Fibroblast of skin of abdomen (primary cell): ENCODE results near the gene KAT6B.

Source experiments
- DNase-seq: peaks from one replicate; pipeline ENCODE4 v3.0.0-alpha.2; 2013

Gene KAT6B

DNA sequence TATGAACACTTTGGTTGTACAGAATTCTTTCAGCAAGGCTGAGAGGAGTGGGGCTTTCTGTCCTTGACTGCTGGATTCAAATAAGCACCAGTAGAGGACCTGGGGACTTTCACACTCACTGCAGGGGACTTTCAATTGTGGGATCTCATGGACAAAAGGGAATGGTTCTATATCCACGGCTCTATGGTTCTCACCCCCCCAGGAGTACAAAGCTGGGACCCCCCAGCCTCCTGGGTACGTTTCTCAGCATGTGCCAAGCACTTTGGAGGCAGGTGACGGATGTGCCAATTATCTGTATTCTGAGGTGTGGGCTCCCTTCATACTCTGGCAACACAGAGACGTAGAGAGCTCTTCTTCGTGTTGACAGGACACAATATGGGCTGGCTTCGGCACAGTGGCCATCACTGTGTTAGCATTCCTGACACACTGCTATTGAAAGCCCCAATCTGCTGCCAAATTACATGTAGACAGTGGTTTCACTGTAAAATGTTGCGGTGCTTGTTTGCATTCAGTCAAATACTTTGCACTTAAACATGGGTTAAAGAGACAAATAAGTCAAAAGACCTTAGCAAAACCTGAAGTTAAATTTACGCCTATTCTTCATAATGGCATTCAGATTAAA lies 192.4 kb downstream of the KAT6B start:
- DNase-seq: no peak

DNA sequence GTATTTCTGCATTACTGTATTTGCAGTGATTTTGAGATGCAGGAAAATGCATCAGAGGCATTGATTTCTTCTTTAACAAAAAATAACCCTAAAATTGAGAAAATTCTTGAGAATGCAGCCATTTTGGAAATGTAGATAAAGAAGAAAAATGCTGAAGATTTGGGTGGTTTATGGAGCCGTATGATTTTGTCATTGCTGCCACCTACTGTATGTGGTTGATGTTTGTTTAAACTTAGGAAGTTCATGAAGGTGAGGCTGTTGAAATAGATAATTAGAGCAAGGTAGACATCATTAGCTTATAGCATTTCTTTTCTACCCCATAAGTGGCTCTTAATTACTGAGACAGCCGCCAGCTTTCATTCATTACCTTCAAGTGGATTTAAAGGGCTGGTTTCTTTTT lies 193.0 kb downstream of the KAT6B start:
- peak; percentile 38 for DNase-seq

DNA sequence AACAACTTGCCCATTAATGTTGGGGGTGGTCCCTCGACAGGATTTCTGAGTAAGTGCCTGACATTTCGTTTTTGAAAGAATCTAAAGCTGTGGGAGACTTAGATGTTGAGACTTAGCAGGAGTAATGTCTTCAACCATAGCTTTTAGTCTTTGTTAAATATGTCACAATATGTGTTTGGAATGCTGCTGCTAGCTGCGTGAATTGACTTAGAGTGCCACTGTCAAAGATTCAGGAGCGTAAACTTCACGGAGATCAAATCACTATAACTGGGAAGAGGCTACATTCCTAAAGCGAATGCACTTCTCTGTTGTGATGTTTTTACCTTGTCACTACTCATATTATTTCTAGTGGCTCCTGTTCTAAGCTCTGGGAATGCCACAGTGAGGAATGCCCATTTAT lies 193.8 kb downstream of the KAT6B start:
- no peak for DNase-seq

DNA sequence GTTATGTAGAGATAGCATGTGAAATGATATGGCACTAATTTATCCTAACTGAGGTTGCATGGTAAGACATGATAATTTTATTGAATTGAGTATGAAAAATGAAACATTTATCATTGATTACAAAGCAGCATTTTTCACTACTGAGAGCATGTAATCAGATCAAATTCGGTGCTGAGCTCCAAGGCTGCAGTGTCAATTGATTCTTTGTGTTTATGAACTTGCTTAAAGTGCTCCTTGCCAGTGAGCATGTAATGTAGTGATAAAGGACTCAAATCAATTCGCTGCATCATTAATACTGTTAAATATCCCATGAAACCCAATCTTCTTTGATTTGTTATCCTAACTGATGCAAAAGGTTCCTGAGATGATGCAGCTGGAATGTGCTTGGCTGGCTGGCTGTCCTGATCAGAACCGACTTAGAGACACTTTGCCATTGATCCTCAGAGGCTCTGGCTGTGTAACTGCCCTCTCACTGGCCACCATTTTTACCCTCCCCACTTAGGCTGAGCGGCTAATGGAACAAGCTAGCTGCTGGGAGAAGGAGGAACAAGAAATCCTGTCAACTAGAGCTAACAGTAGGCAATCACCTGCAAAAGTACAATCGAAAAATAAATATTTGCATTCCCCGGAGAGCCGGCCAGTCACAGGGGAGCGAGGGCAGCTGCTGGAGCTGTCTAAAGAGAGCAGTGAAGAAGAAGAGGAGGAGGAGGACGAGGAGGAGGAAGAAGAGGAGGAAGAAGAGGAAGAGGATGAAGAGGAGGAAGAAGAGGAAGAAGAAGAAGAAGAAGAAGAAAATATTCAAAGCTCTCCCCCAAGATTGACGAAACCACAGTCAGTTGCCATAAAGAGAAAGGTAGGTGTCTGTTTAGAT lies 195.2 kb downstream of the KAT6B start:
- no peak for DNase-seq

DNA sequence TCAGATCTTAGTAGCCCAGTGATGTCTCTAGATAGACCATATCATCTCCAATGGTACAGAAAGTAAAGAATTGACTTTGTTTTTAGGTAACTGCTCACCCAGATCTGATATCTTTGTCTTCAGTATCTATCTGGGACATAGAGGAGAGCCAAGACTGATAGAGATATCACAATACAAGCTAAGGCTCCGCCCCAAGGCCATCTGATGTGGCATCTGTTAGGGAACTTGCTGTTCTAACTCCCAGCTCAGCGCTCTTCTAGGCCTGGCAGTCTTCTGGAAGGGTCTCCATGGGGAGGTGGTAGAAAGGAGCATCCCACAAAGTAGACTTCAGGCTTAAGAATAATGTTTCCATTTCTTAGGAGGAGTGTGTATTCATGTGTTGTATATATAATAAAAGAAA lies 196.7 kb downstream of the KAT6B start:
- no peak for DNase-seq

DNA sequence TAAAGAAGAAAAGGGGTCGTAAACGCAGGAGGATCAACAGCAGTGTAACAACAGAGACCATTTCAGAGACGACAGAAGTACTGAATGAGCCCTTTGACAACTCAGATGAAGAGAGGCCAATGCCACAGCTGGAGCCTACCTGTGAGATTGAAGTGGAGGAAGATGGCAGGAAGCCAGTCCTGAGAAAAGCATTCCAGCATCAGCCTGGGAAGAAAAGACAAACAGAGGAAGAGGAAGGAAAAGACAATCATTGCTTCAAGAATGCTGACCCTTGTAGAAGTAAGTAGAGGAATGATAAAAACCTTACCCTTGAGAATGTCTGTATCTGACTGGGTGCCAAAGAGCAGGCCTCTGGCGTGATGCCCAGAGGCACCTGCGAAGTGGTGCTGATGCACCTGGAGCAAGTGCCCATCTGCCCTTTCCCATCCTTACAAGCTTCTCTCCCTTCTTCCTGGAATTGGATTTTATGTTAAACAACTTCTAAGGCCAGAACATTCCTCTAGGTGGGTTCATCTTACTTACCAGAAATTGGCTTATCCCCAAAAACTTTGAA lies 198.6 kb downstream of the KAT6B start:
- DNase-seq: no peak

DNA sequence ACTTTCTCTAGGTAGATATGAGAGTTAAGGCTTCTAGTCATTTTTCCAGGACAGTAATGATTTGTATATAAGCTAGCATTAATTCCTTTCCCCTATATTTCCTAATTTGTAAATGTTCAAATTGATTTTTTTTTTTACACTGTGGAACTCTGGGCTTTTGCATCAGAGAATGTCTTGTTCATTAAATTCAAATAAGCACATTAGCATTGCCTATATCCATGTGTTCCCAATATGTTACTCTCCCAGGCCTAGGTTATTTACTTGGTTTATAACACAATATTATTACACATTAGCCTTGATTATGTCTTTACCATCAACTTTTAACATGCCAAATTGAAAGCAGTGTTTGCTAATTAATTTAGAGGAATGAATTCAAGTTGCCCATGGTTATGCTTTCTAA lies 201.6 kb downstream of the KAT6B start:
- DNase-seq: no peak

DNA sequence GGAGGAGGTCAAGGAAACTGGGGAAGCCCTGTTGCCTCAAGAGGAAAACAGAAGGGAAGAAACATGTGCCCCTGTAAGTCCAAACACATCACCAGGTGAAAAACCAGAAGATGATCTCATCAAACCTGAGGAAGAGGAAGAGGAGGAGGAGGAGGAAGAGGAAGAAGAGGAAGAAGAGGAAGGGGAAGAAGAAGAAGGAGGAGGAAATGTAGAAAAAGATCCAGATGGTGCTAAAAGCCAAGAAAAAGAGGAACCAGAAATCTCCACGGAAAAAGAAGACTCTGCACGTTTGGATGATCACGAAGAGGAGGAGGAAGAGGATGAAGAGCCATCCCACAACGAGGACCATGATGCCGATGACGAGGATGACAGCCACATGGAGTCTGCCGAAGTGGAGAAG lies 202.3 kb downstream of the KAT6B start:
- DNase-seq: no peak

DNA sequence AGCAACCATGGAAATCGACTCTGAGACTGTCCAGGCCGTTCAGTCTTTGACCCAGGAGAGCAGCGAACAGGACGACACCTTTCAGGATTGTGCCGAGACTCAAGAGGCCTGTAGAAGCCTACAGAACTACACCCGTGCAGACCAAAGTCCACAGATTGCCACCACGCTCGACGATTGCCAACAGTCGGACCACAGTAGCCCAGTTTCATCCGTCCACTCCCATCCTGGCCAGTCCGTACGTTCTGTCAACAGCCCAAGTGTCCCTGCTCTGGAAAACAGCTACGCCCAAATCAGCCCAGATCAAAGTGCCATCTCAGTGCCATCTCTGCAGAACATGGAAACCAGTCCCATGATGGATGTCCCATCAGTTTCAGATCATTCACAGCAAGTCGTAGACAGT lies 203.0 kb downstream of the KAT6B start:
- no peak for DNase-seq

DNA sequence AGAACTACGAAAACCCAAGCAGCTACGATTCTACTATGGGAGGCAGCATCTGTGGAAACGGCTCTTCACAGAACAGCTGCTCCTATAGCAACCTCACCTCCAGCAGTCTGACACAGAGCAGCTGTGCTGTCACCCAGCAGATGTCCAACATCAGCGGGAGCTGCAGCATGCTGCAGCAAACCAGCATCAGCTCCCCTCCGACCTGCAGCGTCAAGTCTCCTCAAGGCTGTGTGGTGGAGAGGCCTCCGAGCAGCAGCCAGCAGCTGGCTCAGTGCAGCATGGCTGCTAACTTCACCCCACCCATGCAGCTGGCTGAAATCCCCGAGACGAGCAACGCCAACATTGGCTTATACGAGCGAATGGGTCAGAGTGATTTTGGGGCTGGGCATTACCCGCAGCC lies 203.5 kb downstream of the KAT6B start:
- peak; percentile 47 for DNase-seq

DNA sequence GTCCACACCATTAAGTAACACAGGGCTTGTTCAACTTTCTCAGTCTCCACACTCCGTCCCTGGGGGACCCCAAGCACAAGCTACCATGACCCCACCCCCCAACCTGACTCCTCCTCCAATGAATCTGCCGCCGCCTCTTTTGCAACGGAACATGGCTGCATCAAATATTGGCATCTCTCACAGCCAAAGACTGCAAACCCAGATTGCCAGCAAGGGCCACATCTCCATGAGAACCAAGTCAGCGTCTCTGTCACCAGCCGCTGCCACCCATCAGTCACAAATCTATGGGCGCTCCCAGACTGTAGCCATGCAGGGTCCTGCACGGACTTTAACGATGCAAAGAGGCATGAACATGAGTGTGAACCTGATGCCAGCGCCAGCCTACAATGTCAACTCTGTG lies 204.0 kb downstream of the KAT6B start:
- DNase-seq: no peak

DNA sequence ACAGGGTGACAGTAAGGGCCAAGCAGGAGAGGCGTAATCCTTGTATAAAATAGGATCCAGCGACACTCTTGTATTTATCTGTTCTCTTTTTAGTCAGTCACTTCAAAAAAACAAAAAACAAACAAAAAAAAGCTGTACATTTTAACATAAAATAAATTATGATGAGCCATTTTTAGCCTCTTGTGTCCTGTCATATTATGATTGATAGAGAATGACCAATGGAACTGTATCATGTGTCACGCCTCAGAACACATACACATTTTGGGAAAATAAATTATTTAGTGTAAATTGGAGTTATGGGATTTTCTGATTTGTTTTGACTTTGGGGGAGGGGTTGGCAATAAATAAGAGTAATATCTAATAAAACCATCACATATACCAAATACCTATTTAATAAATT lies 205.7 kb downstream of the KAT6B start:
- no peak for DNase-seq

DNA sequence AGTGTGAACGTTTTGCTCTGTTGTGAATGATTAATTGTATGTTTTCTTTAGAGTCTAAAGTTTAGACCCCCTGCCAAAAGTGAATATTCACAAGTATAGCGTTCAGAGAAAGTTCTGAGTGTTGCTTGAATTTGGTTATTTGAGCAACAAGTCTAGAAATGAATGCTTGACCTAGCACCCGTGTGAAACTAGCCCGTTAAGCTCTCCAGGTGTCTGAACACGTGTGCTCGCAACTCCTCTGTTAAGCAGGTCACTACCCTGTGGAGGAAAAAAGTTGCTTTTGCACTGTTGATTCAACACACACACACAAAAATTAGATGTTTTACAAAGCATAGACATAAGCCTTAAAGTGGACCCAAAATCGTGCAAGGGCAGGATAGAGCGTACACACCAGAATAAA lies 206.4 kb downstream of the KAT6B start:
- no peak for DNase-seq

DNA sequence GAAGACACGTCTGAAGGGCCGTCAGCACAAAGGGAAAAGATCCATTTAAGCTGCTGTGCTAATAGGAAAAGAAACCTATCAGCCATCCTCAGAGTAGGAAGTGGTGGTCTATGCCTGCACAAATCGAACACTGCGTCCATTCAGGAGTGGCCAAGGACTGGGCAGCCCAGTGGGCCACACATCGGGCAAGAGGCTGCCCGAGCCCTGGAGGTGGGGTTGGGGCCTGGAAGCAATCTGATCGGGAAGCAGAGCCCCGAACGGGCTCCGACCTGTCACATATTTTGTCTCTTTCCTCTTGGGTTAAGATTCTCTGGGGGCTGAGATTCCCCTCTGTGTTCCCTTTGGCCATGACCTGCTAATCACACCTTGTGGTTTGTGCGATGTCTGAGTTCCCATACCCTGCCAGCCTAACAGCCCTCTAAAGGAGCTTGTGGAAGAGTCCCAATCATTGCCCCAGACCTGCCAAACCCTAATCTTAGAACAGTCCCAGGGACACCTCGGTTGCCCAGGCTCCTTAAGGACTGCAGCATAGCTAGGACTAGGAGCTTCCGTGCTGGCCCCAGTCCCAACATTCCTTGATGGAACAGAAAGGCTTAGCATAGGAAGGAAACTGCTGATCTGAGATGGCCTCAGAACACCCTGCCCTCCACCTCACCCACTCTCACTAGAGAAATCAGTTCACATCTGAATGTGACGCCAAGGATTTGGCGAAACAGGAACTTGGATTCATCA lies 207.2 kb downstream of the KAT6B start:
- DNase-seq: no peak

DNA sequence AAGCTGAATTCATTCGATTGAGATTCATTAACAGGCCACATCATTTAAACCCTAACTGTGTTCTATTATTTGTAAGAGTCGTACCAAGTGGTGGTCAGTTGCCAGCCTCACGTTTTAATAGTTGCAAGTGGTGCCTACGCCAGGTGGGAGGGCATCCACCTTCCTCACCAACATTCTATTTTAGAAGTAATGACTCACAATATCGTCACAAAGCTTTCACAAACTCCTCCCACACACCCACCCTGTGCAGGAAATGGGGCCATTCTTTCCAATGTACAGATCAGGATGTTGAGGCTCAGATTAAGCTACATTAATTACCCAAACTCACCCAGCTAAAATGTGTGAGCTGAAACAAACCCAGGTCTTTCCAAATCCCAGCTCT lies 207.7 kb downstream of the KAT6B start:
- no peak for DNase-seq

DNA sequence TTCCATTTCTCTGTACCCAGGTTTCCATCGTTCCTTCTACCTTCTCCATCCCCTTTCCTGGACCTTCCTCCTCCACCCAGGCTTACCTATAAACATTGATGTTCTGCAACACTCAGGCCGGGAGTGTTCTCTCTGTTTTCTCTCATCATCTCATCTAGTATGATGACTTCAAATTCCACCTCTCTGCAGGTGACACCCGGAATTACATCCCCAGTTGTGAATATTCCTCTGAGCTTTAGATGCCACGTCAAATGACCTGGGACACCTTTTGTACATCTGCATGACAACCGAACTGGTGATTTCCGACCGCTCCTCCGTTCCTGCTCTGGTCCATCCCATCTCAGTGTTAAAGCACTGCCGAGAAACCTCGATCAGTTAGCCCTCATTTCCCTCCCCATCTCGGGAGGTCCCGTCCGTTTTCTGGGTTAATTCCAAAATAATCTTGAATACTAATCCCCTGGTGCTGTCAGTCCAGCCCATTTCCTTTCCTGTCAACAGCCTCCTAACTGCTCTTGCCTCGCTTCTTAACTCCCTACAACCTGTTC lies 208.4 kb downstream of the KAT6B start:
- DNase-seq: no peak

DNA sequence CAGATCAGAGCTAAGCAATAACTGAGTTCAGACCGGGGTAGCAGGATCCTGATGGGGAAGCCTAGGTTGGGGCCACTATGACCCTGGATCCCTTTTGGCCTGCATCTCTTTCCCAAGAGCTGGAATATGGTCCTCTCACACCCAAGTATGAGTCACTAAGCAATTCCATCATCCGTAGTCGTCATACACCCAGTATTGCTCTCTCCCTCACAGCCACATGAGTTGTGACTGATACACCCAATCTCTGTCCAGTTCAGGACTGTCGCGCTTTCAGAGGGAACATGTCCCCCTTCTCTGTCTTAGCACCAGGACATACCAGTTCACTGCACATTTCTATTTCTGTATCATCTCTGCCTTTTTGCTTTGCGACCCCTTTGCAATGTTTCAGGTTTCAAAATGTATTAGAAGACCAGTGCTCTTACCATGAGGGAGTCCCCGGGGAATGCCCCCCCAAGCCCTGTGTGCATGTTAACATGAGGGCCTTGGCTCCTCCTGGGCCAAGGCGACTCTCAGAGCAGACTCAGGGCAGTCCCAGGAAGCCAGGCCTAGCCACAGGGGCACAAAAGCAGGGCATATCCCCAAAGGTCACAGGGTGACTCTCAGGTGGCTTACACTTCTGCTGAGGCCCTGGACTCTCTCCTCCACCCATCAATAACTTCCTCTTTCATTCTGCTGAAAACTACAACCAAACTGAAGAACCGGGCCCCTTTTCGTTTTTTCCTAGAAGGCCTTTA lies 209.7 kb downstream of the KAT6B start:
- DNase-seq: peak; percentile 30

DNA sequence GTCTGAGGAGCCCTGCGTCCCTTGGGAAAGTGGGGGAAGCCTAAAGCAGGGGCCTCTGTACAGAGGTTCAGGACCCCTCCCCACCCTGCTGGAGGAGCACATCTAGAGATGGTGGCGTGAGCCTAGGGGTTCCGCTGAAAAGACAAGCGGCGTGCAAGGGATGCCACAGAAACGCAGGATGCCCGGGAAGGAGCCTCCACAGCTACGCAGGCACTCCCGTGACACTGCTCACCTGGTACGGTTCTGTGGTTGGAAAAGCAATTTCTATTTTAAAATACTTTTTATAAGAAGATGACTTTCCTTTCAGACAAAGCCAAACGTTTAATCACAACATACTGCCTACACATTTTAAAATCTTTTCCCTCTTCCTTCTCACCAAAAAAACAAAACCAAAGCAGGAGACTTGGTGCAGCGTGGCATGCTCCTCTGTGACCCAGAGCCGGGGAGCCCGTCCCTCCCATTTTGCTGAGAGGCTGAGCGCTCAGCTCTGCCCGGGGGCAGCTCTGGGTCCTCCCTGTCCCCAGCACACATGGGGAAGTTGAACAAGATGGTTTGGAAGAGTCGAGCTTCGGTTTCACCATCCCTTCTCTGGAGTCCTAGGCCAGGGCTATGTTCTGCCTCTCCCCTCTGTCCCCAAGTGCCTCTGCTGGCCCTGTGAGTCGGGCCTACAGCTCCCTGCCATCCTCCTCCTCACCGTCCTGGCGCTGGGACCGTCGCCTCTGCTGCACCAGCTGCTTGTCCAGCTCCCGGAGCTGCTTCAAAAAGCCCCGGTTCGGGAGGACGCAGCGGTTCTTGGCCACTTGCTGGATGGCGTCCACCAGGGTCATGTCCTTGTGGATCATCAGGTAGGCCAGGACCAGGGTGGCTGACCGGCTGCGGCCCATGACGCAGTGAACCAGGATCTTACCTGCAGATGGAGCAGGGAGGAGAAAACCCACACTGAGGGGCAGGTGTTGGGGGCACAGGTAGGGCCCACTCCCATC lies 211.1 kb downstream of the KAT6B start:
- DNase-seq: no peak

DNA sequence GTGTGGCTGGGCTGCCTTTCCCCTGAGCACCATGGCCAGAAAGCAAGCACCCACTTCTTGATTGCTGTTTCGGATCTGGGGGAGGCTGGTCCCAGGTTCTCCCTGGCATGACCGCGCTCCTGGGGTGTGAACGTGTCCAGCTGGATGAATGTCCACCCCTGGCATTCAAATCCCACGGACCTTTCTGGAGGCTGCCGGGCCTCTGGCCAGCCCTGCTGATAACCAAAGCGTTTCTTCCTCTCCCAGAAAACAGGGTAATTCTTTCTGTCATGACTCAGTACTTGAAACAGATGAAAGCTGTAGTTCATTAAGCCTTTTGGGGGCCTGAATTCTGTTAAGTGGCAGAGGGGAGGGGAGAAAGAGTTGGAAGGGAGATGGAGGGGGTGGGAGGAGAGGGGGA lies 211.9 kb downstream of the KAT6B start:
- peak; percentile 56 for DNase-seq

DNA sequence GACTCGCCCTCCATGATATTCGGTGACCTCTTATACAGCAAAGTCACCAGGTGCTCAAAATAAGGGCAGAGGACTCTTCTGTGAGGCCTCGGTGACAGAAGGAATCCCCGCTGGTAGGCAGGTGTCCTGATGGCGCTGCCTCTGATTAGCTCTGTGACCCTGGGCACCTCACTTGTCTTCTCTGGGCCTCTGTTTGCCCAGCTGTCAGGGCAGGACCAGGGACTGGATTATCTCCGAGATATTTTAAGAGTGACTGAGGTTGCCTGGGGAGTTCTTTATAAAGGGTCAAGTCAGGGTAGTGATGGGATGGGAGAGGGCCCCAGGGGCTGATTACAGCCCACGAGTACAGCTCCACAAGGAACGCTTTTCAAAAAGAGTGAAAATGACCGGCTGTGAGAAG lies 214.2 kb downstream of the KAT6B start:
- no peak for DNase-seq
